Peyer's patch (tissue), 4 donors: ENCODE data around the gene SSR4.

Experiments
- POLR2A ChIP-seq, 2 donors: fragments of 450-650 bp; IDR thresholded peaks; one replicate each; pipeline ENCODE4 v1.5.1; 2017; ENCODE audit warnings: antibody characterized with exemption in 2 of 2, mild to moderate bottlenecking in 2 of 2, moderate library complexity in 2 of 2
- TF ChIP-seq, protein P1 (sequence below), 6 experiments: fragments of 450-650 bp in 4 of 6; fragments of 200-600 bp in 2 of 6; sonication (generic) in 1 of 6; IDR thresholded peaks; one replicate each; pipeline ENCODE4 v1.5.1; 2017 to 2019; ENCODE audit warnings: antibody characterized with exemption in 6 of 6, mild to moderate bottlenecking in 3 of 6, moderate library complexity in 1 of 6

DNA sequence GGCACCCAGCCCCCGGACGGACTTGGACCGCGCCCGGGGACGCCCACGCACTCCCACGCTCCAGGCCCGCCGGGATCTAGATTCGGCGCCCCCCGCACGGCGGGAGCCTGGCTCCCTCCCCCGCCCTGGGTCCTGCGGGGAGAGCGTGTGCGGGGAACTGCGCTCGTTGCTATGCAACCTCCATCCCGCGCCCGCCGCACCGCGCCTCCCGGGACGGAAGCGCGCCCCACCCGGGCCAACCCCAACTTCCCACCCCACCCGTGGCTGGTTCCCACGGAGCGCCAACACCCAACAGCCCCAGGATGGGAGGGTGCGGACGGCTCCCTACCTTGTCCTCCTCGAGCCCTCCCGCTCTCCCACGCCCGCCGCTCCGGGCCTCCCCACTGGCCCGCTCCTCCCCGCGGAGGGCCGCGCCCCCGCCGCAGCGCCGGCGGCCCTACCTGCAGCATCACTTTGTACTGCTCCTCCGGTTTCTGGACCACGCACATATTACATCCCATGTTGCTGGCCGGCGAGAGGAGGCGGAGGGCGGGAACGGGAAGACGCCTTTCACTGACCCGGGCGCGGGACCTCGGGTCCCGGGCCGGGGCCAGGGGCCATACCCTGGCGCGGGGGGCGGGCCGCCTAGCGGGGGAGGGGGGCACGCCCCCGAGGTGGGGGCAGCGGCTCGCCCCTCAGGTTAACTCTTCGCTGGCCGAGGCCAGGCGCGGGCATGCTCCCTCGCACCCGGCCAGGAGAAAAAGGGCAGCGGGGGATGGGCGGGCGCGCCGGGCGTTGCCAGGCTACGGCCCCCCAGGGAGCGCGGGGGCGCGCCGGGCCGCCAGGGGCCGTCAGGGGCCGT is 35.6 kb downstream of the SSR4 start, which contains the start of gene PDZD4:
- TF ChIP-seq, protein P1, sequence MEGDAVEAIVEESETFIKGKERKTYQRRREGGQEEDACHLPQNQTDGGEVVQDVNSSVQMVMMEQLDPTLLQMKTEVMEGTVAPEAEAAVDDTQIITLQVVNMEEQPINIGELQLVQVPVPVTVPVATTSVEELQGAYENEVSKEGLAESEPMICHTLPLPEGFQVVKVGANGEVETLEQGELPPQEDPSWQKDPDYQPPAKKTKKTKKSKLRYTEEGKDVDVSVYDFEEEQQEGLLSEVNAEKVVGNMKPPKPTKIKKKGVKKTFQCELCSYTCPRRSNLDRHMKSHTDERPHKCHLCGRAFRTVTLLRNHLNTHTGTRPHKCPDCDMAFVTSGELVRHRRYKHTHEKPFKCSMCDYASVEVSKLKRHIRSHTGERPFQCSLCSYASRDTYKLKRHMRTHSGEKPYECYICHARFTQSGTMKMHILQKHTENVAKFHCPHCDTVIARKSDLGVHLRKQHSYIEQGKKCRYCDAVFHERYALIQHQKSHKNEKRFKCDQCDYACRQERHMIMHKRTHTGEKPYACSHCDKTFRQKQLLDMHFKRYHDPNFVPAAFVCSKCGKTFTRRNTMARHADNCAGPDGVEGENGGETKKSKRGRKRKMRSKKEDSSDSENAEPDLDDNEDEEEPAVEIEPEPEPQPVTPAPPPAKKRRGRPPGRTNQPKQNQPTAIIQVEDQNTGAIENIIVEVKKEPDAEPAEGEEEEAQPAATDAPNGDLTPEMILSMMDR (IDR thresholded peaks at IDR 0.05), result no peak
- TF ChIP-seq POLR2A (IDR thresholded peaks at IDR 0.05), result no peak
